ENCODE data around the gene TTC7B.

DNA sequence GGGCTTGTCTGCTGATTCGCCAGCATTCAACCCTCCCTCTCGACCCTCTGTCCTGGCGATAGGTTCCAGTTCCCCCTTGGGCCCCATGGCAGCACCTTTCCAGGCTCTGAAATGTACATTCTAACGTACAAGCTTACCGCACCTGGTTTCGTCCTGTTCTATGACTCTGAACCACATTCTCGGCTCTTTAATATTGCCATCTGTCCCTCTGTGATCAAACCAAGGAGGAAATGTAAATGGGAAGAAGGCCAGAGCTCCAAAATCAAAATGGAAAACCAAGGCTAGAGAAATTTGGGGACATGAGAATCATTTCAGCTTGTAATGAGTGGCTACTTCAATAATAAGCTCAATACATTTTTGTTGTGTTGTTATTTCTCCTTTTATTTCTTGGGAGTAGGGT lies 117.2 kb downstream of the TTC7B start:
- TF ChIP-seq POLR2A (IDR thresholded peaks at IDR 0.05) (no peak), POLR2AphosphoS5 (IDR thresholded peaks at IDR 0.05) (no peak)
- TF ChIP-seq, protein P1, sequence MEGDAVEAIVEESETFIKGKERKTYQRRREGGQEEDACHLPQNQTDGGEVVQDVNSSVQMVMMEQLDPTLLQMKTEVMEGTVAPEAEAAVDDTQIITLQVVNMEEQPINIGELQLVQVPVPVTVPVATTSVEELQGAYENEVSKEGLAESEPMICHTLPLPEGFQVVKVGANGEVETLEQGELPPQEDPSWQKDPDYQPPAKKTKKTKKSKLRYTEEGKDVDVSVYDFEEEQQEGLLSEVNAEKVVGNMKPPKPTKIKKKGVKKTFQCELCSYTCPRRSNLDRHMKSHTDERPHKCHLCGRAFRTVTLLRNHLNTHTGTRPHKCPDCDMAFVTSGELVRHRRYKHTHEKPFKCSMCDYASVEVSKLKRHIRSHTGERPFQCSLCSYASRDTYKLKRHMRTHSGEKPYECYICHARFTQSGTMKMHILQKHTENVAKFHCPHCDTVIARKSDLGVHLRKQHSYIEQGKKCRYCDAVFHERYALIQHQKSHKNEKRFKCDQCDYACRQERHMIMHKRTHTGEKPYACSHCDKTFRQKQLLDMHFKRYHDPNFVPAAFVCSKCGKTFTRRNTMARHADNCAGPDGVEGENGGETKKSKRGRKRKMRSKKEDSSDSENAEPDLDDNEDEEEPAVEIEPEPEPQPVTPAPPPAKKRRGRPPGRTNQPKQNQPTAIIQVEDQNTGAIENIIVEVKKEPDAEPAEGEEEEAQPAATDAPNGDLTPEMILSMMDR (IDR thresholded peaks at IDR 0.05), result no peak

Data from prostate gland (tissue), 2 donors.